Activated B cell treated with CpG ODN at 0.5 μM for 24 hours (primary cell): ENCODE data around the gene KIAA1958. TPM values are rescaled to one million over a fixed set of nuclear protein-coding genes. Genes with fewer than 3 reads are reported as not detected.

Experiments used
- ATAC-seq: fragments of 200-7000 bp; cut with Tn5 transposase; one replicate; pipeline ENCODE4 v1.10.0; 2021; ENCODE audit warnings: low read depth, mild to moderate bottlenecking, moderate library complexity
- CTCF ChIA-PET: fragments of 350-600 bp; sonication (Branson Sonifier 250); formaldehyde crosslinking; loops from one replicate; lab custom pipeline; 2021; ENCODE audit warnings: antibody characterized with exemption; lab: Charles Lee
- POLR2A ChIA-PET: fragments of 350-600 bp; sonication (Branson Sonifier 250); formaldehyde crosslinking; loops from one replicate; lab custom pipeline; 2021; ENCODE audit warnings: antibody characterized with exemption; lab: Charles Lee
- DNase-seq: peaks from one replicate; pipeline ENCODE4 v3.0.0; 2022
- H3K27ac Mint-ChIP-seq: one replicate; pipeline ENCODE4 v1.8.0; 2020; ENCODE audit warnings: mixed read lengths
- H3K27me3 Mint-ChIP-seq: one replicate; pipeline ENCODE4 v1.8.0; 2021; ENCODE audit warnings: mixed read lengths
- H3K36me3 Mint-ChIP-seq: one replicate; pipeline ENCODE4 v1.8.0; 2021; ENCODE audit warnings: low read depth, mixed read lengths
- H3K4me1 Mint-ChIP-seq: one replicate; pipeline ENCODE4 v1.8.0; 2021; ENCODE audit warnings: mixed read lengths
- H3K4me3 Mint-ChIP-seq: one replicate; pipeline ENCODE4 v1.8.0; 2020; ENCODE audit warnings: mild to moderate bottlenecking, mixed read lengths
- H3K9me3 Mint-ChIP-seq: one replicate; pipeline ENCODE4 v1.8.0; 2020; ENCODE audit warnings: mixed read lengths
- CTCF ChIP-seq: fragments of 200-600 bp; IDR thresholded peaks from one replicate; pipeline ENCODE4 v1.8.0; 2022; ENCODE audit warnings: antibody characterized with exemption, mild to moderate bottlenecking
- intact Hi-C: fragments of 100-400 bp; cut with micrococcal nuclease; formaldehyde crosslinking; loops from one replicate; pipeline ENCODE4 v1.15.1; 2024
- total RNA-seq: library from RNA; stranded (reverse); gene quantifications from 2 replicates; pipeline ENCODE4 v1.2.3, GENCODE V29; 2022

Gene KIAA1958
- total RNA-seq, 1 donor from 2014 or later = 7.4 TPM

- no peak for TF ChIP-seq CTCF
- H3K27me3 Mint-ChIP-seq = no peaks in the 10 kb centered on the region
- H3K4me1 Mint-ChIP-seq = peaks cover 2% of the 10 kb centered on the region
- DNase-seq = no peak
- no peak for ATAC-seq
- POLR2A ChIA-PET = no interaction called here
- no peaks in the 10 kb centered on the region for H3K36me3 Mint-ChIP-seq
- H3K27ac Mint-ChIP-seq = no peak overlapping the region
- intact Hi-C loops = no loop called here
- H3K4me3 Mint-ChIP-seq = no peak overlapping the region
- no peaks in the 10 kb centered on the region for H3K9me3 Mint-ChIP-seq
- CTCF ChIA-PET = no interaction called here
These were observed 34.0 kb downstream of the KIAA1958 start for GRCh38 chr9:112520656-112521055.

- DNase-seq (no peak), ATAC-seq (no peak)
- no peak for TF ChIP-seq CTCF
- no peaks in the 10 kb centered on the region for H3K4me1 Mint-ChIP-seq
- CTCF ChIA-PET = no interaction called here
- POLR2A ChIA-PET = no interaction called here
- intact Hi-C loops = no loop called here
- H3K36me3 Mint-ChIP-seq = no peaks in the 10 kb centered on the region
- no peaks in the 10 kb centered on the region for H3K27me3 Mint-ChIP-seq
- no peak overlapping the region for H3K4me3 Mint-ChIP-seq
- H3K27ac Mint-ChIP-seq = no peak overlapping the region
- no peaks in the 10 kb centered on the region for H3K9me3 Mint-ChIP-seq
These were observed 40.3 kb downstream of the KIAA1958 start for GRCh38 chr9:112526973-112527372.

- Mint-ChIP-seq H3K4me1 (no peaks in the 10 kb centered on the region), H3K27me3 (no peaks in the 10 kb centered on the region), H3K27ac (no peak overlapping the region), H3K9me3 (no peaks in the 10 kb centered on the region), H3K4me3 (no peak overlapping the region), H3K36me3 (no peaks in the 10 kb centered on the region)
- CTCF ChIA-PET = no interaction called here
- no peak for TF ChIP-seq CTCF
- DNase-seq (no peak), ATAC-seq (no peak)
- POLR2A ChIA-PET = no interaction called here
- intact Hi-C loops = no loop called here
These were observed 41.3 kb downstream of the KIAA1958 start for GRCh38 chr9:112527959-112528358.

GRCh38 chr9:112529316-112529715, 42.7 kb downstream of the KIAA1958 start:
- Mint-ChIP-seq H3K4me3 (no peak overlapping the region), H3K4me1 (no peaks in the 10 kb centered on the region), H3K9me3 (no peaks in the 10 kb centered on the region), H3K36me3 (no peaks in the 10 kb centered on the region), H3K27me3 (no peaks in the 10 kb centered on the region), H3K27ac (no peak overlapping the region)
- DNase-seq (no peak), ATAC-seq (no peak)
- ChIA-PET POLR2A (no interaction called here), CTCF (no interaction called here)
- intact Hi-C loops = no loop called here
- TF ChIP-seq CTCF = no peak

GRCh38 chr9:112530751-112531205, 44.2 kb downstream of the KIAA1958 start:
- Mint-ChIP-seq H3K27ac (no peak overlapping the region), H3K4me3 (no peak overlapping the region), H3K4me1 (peaks cover 3% of the 10 kb centered on the region), H3K27me3 (no peaks in the 10 kb centered on the region), H3K36me3 (no peaks in the 10 kb centered on the region), H3K9me3 (no peaks in the 10 kb centered on the region)
- CTCF ChIA-PET = no interaction called here
- ATAC-seq (no peak), DNase-seq (no peak)
- TF ChIP-seq CTCF = no peak
- POLR2A ChIA-PET = no interaction called here
- intact Hi-C loops = no loop called here
